NCI-H524 treated with DMSO at 0.1 percent for 48 hours (cell line): Measurements from ENCODE around the gene TBC1D17.

ENCODE experiments used
- DNase-seq: peaks from one replicate; lab custom pipeline; 2025; lab: John Stamatoyannopoulos, UW

The TBC1D17 gene

GRCh38 chr19:49848938-49849337, 28.6 kb upstream of the TBC1D17 start:
- no peak for DNase-seq

- DNase-seq, result no peak
Observed at GRCh38 chr19:49849433-49850220, 27.9 kb upstream of the TBC1D17 start.

DNA sequence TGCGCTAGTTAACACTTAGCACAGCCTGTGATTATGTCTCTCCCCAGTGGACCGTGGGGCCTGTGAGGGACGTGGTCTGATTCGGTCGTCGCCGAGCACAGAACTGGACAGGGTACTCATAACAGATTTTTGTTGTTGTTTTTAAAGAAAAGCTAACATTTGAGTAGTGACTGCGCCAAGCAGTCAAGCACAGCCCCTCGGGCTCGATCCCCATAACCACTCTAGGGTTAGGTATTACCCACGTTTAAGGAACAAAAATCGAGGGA, 27.3 kb upstream of the TBC1D17 start:
- no peak for DNase-seq

DNA sequence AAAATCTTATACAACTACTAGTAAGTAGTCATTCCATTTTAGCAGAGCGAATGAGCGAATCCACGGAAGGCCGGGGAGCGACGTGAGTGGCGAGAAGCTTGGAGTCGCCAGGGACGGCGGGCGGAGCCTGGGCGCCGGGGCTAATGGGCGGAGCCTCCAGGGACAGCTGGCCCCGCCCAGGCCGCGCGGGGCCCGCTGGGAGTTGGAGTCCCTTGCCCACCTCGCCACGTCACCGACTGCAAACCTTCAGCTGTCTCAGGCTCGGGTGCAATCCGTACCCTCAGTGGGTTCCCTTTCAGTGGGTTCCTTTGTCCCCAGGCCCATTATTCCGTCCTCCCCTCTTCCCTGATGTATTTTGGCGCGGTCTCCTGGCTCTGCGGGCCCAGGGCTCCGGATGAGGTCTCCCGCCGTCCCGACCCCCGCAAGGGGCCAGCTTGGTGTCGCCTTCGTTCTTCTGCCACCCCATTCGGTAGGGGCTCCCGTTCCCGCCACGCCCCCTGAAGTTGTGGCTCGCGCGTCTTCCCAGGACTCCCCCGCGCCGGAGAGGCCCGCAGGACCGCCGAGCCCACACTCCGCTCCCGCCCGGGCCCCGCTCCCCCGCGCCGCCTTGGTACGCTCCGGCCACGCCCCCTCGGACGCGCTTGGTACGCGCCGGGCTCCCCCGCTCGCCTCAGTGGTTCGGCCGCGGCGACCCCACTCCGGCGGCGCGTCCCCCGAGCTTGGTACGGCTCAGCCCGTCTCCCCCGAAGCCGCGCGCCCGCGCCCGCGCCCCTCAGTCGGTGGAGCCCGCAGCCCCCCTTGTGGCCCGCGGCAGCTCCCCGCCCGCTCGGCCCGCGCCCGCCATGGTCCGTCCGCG, 26.8 kb upstream of the TBC1D17 start, which contains the start of gene PTOV1:
PTOV1 (plus strand) TSS at position 673 of the 856 bp plus-strand sequence.
- DNase-seq, result peak; percentile 72

- no peak for DNase-seq
Observed at GRCh38 chr19:49851456-49852259, 25.8 kb upstream of the TBC1D17 start.

- no peak for DNase-seq
Observed at GRCh38 chr19:49852631-49853126, 24.8 kb upstream of the TBC1D17 start.

GRCh38 chr19:49853852-49854377, 23.6 kb upstream of the TBC1D17 start:
- no peak for DNase-seq

DNA sequence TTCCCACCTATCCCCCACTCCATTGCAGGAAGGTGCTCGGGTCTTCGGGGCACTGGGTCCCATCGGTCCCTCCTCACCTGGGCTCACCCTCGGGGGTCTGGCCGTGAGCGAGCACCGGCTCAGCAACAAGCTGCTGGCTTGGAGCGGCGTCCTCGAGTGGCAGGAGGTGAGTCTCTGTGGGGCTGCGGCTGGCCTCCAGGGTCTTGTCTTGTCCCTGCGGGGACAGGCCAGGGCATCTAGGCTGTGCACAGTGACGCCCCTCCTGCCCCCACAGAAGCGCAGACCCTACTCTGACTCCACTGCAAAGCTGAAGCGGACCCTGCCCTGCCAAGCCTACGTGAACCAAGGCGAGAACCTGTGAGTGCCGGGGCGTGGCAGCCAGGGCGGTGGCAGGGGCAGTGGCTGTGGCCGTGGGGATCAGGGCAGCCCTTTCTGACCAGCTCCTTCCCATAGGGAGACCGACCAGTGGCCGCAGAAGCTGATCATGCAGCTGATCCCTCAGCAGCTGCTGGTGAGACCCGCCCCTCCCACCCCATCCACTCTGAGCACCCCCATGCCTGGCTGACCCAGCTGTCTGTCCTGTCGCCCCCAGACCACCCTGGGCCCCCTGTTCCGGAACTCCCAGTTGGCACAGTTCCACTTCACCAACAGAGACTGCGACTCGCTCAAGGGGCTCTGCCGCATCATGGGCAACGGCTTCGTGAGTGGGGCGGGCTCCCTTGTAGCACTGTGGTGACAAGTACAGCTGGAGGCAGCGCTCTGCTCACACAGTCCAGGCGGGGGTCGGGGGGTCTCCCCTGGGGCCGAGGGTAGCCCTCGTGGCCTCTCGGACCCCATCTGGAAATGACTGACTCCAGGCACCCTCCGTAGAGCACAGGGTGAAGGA, 22.9 kb upstream of the TBC1D17 start:
- DNase-seq, result no peak

GRCh38 chr19:49855277-49855675, 22.2 kb upstream of the TBC1D17 start:
- no peak for DNase-seq

- no peak for DNase-seq
Observed at GRCh38 chr19:49855676-49856573, 21.6 kb upstream of the TBC1D17 start.

- no peak for DNase-seq
Observed at GRCh38 chr19:49856574-49857021, 20.9 kb upstream of the TBC1D17 start.

DNA sequence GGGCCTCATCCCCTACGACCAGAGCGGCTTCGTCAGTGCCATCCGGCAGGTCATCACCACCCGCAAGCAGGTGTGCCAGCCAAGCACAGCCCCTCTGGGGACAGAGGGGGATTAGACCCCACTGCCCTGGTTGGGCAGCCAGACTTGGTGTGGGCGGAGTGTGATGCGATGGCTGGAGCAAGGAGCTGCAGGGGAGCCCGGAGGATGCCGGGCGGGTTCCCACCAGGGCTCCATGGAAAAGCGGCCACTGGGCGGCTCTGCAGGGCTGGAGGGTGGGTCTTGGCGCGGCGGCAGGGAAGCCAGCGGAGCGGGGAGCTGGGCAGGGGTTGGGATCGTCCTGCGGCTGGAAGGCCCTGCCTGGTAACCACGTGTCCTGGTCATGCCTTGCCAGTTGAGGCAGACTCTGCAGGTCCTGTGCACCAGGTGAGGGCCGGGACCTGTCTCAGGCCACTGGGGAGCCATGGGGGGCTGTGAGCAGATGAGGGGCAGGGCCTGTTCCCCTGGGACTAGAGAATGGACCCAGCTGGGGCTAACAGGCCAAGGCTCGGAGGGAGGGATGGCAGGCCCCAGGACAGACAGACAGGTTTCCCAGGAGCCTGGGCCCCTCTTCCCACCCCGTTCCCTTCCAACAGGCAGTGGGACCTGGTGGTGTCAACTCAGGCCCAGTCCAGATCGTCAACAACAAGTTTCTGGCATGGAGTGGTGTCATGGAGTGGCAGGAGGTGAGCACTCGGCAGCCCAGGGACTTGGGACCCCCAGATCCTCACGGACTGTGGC, 20.3 kb upstream of the TBC1D17 start:
- no peak for DNase-seq

DNA sequence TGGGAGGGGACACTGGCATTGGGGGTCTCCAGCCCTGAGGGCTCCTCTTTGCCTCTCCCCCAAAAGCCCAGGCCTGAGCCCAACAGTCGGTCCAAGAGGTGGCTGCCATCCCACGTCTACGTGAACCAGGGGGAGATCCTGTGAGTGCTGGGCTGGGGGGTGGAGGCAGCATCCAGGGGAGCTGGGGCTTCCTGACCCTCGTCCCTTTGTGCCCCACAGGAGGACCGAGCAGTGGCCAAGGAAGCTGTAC, 19.7 kb upstream of the TBC1D17 start:
- no peak for DNase-seq

DNA sequence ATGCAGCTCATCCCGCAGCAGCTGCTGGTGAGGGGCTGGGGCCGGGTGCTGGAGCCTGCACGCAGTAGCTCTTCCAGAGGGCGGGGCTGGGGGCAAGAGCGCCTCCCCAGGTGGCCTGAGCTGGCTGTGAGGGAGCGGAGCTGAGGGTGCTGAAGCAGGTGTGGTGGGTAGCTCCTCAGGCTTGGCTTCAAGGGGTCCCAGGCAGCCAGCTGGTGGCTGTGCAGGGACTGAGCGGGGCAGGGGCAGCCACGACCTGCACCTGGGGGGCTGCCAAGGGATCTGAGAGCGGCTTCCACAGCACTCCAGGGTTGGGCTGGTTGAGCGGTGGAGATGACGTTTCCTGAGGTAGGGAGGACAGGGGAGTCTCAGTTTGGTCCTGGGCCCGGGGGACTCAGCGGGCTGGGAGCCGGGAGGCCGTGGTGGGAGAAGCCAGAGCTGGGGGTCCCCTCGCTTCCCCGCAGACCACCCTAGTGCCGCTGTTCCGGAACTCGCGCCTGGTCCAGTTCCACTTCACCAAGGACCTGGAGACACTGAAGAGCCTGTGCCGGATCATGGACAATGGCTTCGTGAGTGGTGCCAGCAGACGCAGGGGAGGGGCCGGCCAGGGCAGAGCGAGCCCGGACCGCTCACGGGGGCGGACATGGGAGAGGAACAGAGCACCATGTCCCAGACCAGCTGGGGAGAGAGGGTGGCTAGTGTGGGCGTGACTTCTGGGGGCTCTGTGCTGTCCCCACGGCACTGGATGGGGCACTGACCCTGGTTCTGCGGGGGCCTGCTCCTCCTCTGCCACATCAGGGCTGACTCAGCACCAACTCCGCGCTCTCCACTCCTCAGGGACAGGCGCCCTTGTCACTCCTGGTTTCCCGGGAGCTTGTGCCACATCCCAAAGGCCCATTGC, 19.2 kb upstream of the TBC1D17 start:
- no peak for DNase-seq

- DNase-seq, result no peak
Observed at GRCh38 chr19:49859682-49860335, 17.7 kb upstream of the TBC1D17 start.

- DNase-seq, result no peak
Observed at GRCh38 chr19:49860336-49861102, 17.0 kb upstream of the TBC1D17 start.

GRCh38 chr19:49861107-49861506, 16.4 kb upstream of the TBC1D17 start:
- no peak for DNase-seq
